IPS-15b (cell line): ENCODE measurements around the gene LNP1.
"Not testable (repeated sequence)": the region's sequence is repeated elsewhere in the genome, so short reads cannot be mapped to it uniquely, and the experiment has no call there.

Experiments
- H3K27me3 ChIP-seq: one replicate; pipeline ENCODE4 v1.6.1; 2013; ENCODE audit warnings: low read length; ENCODE audit not compliant: control insufficient read depth, insufficient read depth
- H3K36me3 ChIP-seq: one replicate; pipeline ENCODE4 v1.6.1; 2013; ENCODE audit warnings: low read length; ENCODE audit not compliant: control insufficient read depth, insufficient read depth
- H3K4me1 ChIP-seq: one replicate; pipeline ENCODE4 v1.6.1; 2013; ENCODE audit warnings: mild to moderate bottlenecking, low read length; ENCODE audit not compliant: control insufficient read depth, insufficient read depth
- H3K4me3 ChIP-seq: one replicate; pipeline ENCODE4 v1.5.1; 2013; ENCODE audit warnings: low read depth, low read length
- H3K9ac ChIP-seq: one replicate; pipeline ENCODE4 v1.6.1; 2013; ENCODE audit warnings: low read depth, mild to moderate bottlenecking, low read length
- H3K9me3 ChIP-seq: one replicate; pipeline ENCODE4 v1.6.1; 2013; ENCODE audit warnings: mild to moderate bottlenecking, low read length; ENCODE audit not compliant: control insufficient read depth, insufficient read depth

LNP1 gene

GRCh38 chr3:100467133-100467532 lies 65.8 kb downstream of the LNP1 start:
- no peaks in the 10 kb centered on the region for H3K36me3 ChIP-seq
- H3K27me3 ChIP-seq: no peaks in the 10 kb centered on the region
- peaks cover 6% of the 10 kb centered on the region for H3K9me3 ChIP-seq
- H3K9ac ChIP-seq: no peak overlapping the region
- no peak overlapping the region for H3K4me3 ChIP-seq
- H3K4me1 ChIP-seq: peaks cover 3% of the 10 kb centered on the region

GRCh38 chr3:100468676-100469075 lies 67.3 kb downstream of the LNP1 start:
- Histone ChIP-seq H3K9me3 (peaks cover 6% of the 10 kb centered on the region), H3K4me3 (no peak overlapping the region), H3K36me3 (no peaks in the 10 kb centered on the region), H3K27me3 (no peaks in the 10 kb centered on the region), H3K9ac (no peak overlapping the region), H3K4me1 (peaks cover 3% of the 10 kb centered on the region)

DNA sequence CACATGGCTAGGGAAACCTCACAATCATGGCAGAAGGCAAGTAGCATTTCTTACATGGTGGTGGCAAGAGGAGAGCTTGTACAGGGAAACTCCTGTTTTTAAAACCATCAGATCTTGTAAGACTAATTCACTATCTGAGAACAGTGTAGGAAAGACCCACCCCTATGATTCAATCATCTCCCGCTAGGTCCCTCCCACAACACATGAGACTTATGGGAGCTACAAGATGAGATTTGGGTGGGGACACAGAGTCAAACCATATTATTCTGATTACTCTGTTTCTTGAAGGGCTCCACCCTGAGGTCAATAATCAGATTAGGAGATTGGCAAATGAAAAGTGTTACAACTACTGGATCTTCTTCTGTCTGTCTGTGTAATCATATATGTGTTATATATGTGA lies 69.6 kb downstream of the LNP1 start:
- Histone ChIP-seq H3K9me3 (peaks cover 6% of the 10 kb centered on the region), H3K4me1 (peaks cover 3% of the 10 kb centered on the region), H3K27me3 (no peaks in the 10 kb centered on the region), H3K4me3 (no peak overlapping the region), H3K36me3 (no peaks in the 10 kb centered on the region), H3K9ac (no peak overlapping the region)

DNA sequence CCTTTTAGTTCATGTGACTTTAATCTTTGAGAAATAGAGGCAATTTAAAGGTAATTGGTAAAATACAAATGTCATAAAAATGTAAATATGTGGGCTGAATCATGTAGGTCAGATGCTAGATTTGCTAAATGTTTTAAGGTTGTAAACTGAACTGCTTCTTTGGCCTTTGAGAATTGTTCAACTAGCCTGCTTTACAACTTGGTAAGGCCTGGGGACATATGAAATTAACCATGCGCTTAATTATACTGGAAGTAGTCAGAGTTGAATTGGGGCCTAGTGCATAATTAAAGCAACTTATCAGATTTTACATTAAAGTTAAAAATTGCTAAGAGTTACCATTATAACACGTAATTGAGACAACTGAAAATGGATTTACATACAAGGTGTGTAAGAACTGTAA lies 70.1 kb downstream of the LNP1 start:
- no peak overlapping the region for H3K9ac ChIP-seq
- H3K9me3 ChIP-seq: peaks cover 6% of the 10 kb centered on the region
- H3K27me3 ChIP-seq: no peaks in the 10 kb centered on the region
- no peaks in the 10 kb centered on the region for H3K36me3 ChIP-seq
- H3K4me1 ChIP-seq: no peaks in the 10 kb centered on the region
- H3K4me3 ChIP-seq: no peak overlapping the region

DNA sequence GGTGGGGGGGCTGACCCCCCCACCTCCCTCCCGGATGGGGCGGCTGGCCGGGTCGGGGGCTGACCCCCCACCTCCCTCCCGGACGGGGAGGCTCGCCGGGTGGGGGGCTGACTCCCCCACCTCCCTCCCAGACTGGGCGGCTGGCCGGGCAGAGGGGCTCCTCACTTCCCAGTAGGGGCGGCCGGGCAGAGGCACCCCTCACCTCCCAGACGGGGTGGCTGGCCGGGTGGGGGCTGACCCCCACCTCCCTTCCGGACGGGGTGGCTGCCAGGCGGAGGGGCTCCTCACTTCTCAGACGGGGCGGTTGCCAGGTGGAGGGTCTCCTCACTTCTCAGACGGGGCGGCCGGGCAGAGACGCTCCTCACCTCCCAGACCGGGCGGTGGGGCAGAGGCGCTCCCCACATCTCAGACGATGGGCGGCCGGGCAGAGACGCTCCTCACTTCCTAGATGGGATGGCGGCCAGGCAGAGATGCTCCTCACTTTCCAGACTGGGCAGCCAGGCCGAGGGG lies 76.6 kb downstream of the LNP1 start:
- not testable (repeated sequence) for H3K4me3 ChIP-seq, H3K36me3 ChIP-seq, H3K9ac ChIP-seq, H3K27me3 ChIP-seq, H3K9me3 ChIP-seq, H3K4me1 ChIP-seq

DNA sequence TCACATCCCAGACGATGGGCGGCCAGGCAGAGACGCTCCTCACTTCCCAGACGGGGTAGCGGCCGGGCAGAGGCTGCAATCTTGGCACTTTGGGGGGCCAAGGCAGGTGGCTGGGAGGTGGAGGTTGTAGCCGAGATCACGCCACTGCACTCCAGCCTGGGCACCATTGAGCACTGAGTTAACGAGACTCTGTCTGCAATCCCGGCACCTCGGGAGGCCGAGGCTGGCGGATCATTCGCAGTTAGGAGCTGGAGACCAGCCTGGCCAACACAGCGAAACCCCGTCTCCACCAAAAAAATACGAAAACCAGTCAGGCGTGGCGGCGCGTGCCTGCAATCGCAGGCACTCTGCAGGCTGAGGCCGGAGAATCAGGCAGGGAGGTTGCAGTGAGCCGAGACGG lies 77.2 kb downstream of the LNP1 start:
- H3K27me3 ChIP-seq, H3K36me3 ChIP-seq, H3K9ac ChIP-seq, H3K4me3 ChIP-seq, H3K9me3 ChIP-seq, H3K4me1 ChIP-seq: not testable (repeated sequence)

DNA sequence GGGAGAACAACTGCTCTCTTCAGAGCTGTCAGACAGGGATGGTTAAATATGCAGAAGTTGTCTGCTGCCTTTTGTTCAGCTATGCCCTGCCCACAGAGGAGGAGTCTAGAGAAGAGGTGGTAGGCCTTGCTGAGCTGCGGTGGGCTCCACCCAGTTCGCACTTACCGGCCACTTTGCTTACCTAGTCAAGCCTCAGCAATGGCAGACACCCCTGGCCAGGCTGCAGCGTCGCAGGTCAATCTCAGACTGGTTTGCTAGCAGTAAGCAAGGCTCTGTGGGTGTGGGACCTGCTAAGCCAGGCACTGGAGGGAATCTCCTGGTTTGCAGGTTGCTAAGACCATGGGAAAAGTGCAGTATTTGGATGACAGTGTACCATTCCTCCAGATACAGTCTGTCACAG lies 78.7 kb downstream of the LNP1 start:
- Histone ChIP-seq H3K9me3 (no peaks in the 10 kb centered on the region), H3K4me3 (no peak overlapping the region), H3K27me3 (no peaks in the 10 kb centered on the region), H3K4me1 (no peaks in the 10 kb centered on the region), H3K36me3 (no peaks in the 10 kb centered on the region), H3K9ac (no peak overlapping the region)

GRCh38 chr3:100482176-100482575 lies 80.8 kb downstream of the LNP1 start:
- Histone ChIP-seq H3K36me3 (no peaks in the 10 kb centered on the region), H3K4me3 (no peak overlapping the region), H3K4me1 (no peaks in the 10 kb centered on the region), H3K9me3 (no peaks in the 10 kb centered on the region), H3K9ac (no peak overlapping the region), H3K27me3 (no peaks in the 10 kb centered on the region)

GRCh38 chr3:100483529-100483928 lies 82.2 kb downstream of the LNP1 start:
- Histone ChIP-seq H3K27me3 (no peaks in the 10 kb centered on the region), H3K4me1 (no peaks in the 10 kb centered on the region), H3K36me3 (no peaks in the 10 kb centered on the region), H3K9ac (no peak overlapping the region), H3K9me3 (no peaks in the 10 kb centered on the region), H3K4me3 (no peak overlapping the region)

GRCh38 chr3:100486808-100487207 lies 85.5 kb downstream of the LNP1 start:
- Histone ChIP-seq H3K9me3 (no peaks in the 10 kb centered on the region), H3K36me3 (no peaks in the 10 kb centered on the region)

DNA sequence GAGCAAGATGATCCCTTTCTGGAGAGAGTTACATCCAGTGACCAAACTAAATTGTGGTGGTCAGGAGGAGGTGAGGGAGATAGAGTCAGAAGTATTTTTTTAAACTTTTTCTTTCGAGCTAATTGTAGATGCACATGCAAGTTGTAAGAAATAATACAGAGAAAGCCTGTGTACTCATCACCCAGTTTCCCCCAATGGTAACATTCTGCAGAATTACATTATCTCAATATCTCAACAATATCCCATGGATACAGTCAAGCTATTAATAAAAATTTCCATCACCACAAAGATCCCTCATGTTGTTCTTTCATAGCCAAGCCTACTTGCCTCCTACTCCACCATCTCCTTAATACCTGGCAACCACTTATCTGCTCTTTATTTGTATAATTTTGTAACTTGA lies 87.8 kb downstream of the LNP1 start:
- no peaks in the 10 kb centered on the region for H3K9me3 ChIP-seq
- H3K36me3 ChIP-seq: no peaks in the 10 kb centered on the region
- H3K27me3 ChIP-seq: no peaks in the 10 kb centered on the region
- no peak overlapping the region for H3K4me3 ChIP-seq
- no peak overlapping the region for H3K9ac ChIP-seq
- H3K4me1 ChIP-seq: no peaks in the 10 kb centered on the region

More at GRCh38 chr3:100486808-100487207, 85.5 kb downstream of the LNP1 start:
- no peaks in the 10 kb centered on the region for H3K27me3 ChIP-seq
- no peak overlapping the region for H3K4me3 ChIP-seq
- no peaks in the 10 kb centered on the region for H3K4me1 ChIP-seq
- no peak overlapping the region for H3K9ac ChIP-seq

GRCh38 chr3:100492059-100493006 lies 91.0 kb downstream of the LNP1 start, which contains the start of gene TMEM45A:
TSS of gene TMEM45A (plus strand) at chr3:100492619. CDS start at chr3:100555212, 62,593 bp downstream.
- H3K4me3 ChIP-seq: peak within 1 kb of the TSS; percentile 75
- peak within 1 kb of the TSS; percentile 91 for H3K9ac ChIP-seq
- H3K36me3 ChIP-seq: no peaks in the 10 kb centered on the region
- no peaks in the 10 kb centered on the region for H3K9me3 ChIP-seq
- no peaks in the 10 kb centered on the region for H3K4me1 ChIP-seq
- H3K27me3 ChIP-seq: no peaks in the 10 kb centered on the region
